Transverse colon (tissue), 4 donors: ENCODE data around the gene VMP1.

ENCODE experiments used
- CTCF ChIP-seq, 5 experiments: fragments of 200-600 bp in 3 of 5; fragments of 450-650 bp in 2 of 5; sonication (generic) in 3 of 5; IDR thresholded peaks; 1 replicate in 2 of 5; 2 replicates in 3 of 5; pipeline ENCODE4 v1.5.1; 2016 to 2017; ENCODE audit warnings: antibody characterized with exemption in 5 of 5, inconsistent platforms in 3 of 5, mild to moderate bottlenecking in 2 of 5, moderate library complexity in 1 of 5
- EP300 ChIP-seq: sonication (generic); formaldehyde crosslinking; IDR thresholded peaks from one replicate; pipeline ENCODE4 v1.6.1; 2017; ENCODE audit warnings: antibody characterized with exemption, low read depth
- POLR2A ChIP-seq: fragments of 450-650 bp; IDR thresholded peaks from one replicate; pipeline ENCODE4 v1.6.1; 2016; ENCODE audit warnings: antibody characterized with exemption, mild to moderate bottlenecking, moderate library complexity
- POLR2AphosphoS5 ChIP-seq, 3 donors: sonication (generic); formaldehyde crosslinking; IDR thresholded peaks; one replicate each; pipeline ENCODE4 v1.6.1; 2016; ENCODE audit warnings: antibody characterized with exemption in 3 of 3

GRCh38 chr17:59763861-59764260, 56.4 kb downstream of the VMP1 start:
- TF ChIP-seq POLR2A (no peak), POLR2AphosphoS5 (IDR thresholded peaks at IDR 0.05) (no peak), CTCF (IDR thresholded peaks at IDR 0.05) (no peak), EP300 (no peak)
